Activated T-helper 1 cell treated with anti-CD3 and anti-CD28 coated beads, Interleukin-2, amount 50 U/mL, for 16 hours (primary cell): ENCODE measurements around the gene EXPH5.

Experiments used
- DNase-seq, 2 donors: peaks; one replicate each; pipeline ENCODE4 v3.0.0-alpha.2; 2020; ENCODE audit warnings: low read depth in 1 of 2, low spot score in 1 of 2

EXPH5 gene

DNA sequence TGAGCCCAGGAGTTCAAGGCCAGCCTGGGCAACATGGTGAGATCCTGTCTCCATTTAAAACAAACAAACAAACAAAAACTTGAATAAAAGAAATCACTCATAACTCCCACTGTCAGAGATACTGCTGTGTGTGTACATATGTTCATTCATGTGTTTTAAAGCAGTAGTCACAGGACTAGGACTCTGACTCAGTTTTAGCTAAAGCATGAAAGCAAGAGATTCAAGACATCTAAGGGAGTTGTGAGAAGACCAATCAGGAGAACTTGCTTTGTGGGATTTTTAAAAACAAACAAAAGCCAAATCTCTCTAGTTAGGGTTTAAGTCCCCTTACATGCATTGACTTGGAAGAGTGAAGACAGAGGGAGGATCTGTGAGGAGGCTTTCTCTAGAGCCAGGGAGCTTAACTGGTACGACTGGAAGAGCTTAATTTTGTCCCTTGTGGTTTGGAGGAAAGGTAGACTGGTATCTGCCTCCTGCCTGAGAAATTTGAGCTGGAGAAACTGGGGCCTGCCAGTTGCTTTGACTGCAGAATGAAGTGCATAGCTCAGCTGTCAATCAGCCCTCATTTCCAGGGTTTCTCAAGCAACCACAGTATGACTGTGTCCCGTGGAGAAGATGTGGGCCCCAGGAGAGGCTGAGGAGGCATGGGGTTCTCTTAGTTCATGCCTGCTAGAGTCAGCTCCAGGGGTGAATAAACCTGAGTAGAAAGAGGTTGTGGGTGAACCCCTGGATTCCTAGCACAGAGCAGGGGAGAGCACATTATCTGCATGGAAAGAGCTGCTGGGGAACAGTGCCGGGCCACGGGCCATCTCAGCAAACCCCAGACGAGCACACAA, 30.6 kb downstream of the EXPH5 start:
- DNase-seq, result no peak

DNA sequence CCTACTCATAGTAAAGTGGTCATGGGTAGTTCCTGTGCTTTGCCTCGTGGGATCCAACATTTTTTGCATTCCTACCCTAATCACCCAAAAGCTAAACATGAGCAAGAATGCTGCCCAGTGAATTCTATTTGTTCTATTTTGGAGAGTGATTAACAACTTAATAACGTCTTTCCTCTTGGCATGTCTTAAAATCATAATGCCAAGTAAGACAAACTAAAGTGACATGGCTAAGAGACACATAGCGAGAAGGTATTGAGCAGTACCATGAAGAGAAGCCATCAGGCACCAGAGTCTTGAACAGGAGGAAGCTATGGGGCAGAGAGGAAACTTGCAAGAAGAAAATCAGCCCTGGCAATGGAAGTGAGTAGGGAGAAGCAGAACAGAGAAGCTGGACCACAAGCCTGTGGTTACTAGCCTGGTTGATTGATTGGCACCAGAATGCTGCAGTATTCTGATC, 32.0 kb downstream of the EXPH5 start:
- no peak for DNase-seq

DNA sequence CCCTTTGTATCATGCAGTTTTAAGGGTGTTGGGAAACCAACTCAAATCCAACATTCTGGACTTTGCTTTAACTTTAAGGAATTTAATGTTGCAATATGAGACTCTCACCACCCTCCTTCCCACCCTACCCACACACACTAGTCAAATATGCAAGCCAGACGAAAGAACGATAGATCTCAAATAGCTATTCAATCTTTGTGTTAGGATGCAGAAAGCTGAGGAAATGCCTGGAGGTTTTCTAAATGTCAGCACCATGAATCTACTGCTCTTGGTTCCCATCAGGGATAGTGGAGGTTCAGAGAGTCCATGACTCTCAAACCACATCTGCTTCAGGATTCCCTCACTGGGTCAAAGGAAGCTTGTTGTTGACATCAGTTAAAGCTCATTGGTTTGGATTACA, 33.7 kb downstream of the EXPH5 start:
- no peak for DNase-seq

DNA sequence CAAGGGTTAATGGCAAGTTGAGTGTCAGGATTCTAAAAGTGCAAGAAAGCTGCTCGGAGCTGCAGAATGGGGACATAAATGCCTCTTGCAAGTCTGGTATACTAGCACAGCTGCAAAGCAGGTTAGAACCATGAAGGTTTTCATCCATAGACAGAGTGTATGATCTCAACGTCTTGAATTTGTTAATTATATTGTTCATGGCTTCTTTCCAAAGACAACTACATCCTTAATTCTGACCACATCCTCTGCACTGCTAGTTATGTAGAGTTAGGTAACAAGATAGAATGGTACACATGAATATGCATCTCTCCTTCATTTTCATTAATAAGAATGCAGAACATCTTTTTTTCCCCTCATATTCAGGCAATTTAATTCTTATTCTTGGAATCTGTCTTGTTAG, 34.2 kb downstream of the EXPH5 start:
- no peak for DNase-seq

DNA sequence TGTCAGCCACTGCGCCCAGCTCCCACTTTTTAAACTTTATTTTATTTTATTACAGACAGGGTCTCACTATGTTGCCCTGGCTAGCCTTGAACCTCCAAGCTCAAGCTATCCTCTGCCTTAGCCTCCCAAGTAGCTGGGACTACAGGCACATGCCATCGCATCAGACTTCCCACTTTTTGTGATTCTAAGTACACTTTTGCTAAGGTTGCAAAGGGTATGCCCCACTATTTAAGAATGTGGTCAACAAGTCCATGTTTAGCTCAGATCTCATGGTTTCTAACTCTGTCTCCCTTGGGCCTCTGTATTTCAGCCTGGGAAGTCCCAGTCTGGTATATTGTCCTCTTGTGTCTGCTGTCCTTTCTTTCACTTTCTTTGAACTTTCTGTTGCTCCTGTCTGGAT, 35.3 kb downstream of the EXPH5 start:
- DNase-seq, result no peak

DNA sequence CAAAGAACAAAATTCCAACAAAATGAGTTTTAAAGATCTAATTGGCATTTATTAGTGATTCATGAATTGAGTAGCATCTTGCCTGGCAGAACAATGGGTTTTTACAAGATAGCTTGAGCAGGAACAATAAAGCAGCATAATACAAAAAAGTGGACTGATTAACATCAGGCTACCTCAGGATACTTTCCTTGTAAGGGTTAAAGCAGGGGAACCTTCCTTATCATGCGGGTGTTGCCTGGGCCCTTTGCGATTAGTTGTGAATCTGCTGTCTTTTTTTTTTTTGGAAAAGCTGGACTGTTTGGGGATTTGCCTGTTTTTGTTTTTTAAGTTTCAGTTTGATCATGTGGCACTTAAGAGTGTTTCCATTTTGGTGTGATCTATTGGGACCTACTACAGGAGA, 37.5 kb downstream of the EXPH5 start:
- DNase-seq, result no peak

DNA sequence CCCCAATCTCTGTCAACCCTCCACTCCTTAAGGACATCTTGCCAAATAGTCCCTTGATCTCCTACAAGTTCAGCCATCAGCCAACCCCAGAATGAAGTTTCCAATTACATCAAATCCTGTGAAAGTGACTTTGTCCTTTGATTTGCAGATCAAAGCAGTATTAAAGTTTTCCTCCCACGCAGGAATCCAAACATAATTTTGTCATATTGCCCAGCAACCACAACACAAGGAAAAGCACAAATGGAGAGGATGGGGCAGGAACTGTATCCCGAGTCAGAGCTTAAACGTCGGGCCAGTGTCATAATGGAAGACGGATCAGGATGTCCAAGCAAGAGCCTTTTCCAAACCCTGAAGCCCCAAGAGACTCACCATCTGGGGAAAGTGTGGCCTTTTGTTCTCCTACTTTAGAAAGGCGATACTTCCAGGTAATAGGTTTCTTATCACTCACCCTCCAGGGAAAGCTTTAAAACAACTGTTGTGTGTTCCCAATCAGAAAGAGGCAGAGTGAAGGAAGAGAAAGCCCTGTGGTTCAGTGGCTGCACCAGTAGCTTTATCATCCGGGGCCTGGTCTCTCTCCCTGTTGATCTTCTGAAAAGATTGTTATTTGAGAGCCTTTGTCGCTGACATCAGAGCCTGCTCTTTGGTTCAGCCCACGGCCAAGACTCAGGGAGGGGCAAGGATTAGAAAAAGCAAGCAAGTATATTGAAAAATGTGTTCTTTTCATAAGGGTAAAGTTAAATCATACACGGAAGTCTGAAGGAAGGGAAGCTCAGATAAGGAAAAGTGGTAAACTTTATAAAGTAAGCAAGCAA, 41.7 kb downstream of the EXPH5 start:
- DNase-seq, result no peak

DNA sequence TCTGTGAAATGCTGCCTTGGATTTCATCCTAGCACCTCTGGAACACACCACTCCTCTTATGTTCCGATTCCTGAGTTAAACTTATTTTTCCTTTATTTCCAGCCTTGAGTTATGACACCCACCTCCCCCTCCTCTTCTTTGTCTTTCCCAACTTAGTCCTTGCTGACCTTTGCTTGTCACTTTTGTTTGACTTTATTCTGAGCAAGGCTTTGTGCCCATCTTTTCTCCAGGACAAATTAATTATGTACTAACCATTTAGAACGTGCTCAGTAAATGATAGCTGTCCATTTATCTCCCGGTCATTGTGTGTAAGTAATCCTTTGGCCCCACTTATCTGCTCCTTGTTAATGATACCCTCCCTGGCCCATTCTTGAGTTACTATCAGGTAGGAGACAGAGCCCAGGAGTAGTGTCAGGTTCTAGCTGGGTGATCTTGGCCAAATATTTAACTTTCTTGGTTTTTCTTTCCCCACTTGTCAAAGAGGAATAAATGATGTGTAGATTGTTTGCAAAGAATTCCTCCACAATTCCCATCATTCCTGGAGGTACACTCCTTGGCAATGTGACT, 44.2 kb downstream of the EXPH5 start:
- no peak for DNase-seq

DNA sequence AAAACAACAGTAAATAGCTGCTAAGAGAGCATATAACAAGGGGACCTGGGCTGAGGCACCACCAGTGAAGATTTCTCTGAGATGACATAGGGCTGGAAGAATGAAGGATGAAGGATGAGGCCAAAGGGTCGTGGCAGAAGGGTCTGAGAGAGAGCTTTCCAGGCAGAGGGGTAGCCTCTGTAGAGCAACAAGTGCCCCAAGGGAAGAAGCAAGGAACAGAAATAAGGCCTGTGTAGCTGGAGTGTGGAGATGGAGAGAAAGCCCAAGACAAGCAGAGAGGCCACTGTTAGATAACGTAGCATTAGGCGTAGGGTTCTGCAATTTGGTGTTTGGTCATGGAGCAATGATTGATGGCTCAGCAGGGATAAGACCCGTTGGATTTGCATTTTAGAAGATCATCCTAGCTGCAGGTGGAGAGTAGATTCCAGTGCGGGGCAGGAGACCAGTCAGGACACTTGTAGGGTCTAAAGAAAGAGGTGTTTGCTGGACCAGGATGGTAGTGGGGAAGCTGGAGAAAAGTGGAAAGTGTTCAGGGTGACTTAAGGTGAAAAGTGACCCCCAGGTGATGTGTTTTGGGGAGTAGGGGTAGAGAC, 47.6 kb downstream of the EXPH5 start:
- no peak for DNase-seq

DNA sequence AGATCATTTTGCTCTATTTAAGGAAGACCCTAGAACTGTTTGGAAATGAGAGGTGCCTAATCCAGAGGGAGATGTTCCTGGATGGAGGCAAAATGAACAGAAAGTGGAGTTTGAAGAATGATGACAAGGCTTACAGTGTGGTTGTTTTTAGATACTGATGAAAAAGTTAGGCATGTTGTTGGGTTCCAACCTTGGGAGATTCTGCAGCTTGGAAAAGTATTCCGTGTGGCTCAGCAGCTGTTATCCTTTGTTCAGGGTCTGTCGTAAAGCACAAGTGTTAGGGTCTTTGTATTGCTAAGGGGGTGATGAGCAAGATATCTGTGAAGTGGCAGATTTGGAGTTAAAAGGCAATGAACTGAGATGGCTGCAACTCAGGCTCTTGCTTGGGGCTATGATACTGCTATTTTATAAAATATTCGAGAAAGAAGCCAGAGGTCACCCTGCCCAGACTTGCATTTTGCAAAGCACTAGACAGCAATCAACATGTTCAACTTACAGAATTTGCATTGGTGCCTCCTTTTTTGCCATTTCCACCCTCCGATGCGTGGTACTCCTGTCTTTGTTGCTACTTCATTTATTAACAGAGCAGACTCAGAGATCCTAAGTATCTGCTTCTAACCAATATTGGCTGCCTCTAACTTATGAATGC, 50.1 kb downstream of the EXPH5 start:
- DNase-seq, result no peak

DNA sequence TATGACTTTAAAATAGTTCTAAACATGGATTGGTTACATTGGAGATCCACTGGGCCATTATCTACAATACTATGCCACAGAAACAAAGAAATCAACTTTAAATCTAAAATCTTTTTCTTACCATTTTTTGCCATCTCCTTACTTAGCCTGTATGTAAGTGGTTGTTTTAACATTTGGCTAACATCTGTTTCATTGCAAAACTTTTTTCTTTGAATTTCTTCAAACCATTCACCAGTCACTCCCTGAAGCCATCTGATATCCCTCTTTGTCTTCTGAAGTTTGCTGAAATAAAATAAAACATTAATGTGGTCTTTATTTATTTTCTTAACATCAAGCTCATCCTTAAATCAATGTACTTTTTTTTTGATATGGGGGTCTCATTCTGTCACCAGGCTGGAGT, 52.0 kb downstream of the EXPH5 start:
- DNase-seq, result no peak

DNA sequence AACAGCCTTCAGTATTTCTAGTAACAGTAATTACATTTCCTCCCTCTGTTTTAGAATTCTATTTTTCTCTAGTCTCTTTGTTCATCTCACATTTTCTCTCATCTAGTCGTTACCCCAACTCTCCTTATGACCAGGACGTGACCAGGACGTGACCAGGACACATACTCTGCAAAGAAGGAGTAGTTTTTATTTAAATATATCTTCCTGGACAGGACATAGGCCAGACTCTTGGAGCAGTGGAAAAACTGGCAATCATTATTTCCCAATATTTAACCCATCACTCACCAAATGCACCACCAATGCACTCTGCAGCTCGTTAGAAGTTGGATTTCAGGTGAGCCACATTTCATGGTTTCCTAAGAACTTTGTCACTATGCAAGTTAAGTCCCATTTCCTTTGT, 55.1 kb downstream of the EXPH5 start:
- no peak for DNase-seq

DNA sequence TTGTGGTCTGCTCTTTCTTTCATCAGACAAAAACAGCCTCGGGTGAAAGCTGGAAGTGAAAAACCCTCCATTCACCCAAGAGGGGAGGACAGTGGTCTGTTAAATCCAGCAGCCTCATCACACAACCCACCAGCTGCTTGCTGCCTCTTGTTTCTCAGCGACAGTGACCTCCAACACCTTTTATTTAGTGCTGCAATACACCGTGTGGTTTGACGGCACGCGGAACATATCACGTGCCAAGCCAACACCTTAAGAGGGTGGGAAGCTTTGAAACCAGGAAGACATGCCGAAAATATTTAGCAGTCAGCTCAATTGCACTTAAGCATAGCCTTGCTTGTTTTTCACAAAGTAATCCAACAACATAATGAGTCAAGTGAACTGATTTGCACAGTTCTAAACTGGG, 55.5 kb downstream of the EXPH5 start:
- DNase-seq, result no peak

DNA sequence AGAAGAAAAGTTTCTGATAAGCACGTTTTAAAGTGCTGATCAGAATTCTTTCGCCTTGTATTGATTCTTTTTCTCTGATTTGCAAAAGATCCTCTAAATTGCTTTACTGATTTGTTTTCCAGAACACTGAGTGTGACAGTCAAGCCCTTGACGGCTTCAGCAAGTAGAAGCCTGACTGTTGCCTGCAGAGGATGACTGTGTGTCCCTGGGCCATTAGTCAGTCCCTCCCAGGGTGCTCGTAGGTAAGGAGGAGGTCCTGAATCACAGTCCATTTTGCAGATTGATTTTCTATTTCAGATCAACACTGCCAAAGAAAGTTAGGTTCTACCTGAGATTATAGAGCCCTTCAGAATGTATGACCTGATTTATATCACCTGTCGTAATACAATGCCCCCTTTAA, 56.8 kb downstream of the EXPH5 start:
- DNase-seq, result no peak

DNA sequence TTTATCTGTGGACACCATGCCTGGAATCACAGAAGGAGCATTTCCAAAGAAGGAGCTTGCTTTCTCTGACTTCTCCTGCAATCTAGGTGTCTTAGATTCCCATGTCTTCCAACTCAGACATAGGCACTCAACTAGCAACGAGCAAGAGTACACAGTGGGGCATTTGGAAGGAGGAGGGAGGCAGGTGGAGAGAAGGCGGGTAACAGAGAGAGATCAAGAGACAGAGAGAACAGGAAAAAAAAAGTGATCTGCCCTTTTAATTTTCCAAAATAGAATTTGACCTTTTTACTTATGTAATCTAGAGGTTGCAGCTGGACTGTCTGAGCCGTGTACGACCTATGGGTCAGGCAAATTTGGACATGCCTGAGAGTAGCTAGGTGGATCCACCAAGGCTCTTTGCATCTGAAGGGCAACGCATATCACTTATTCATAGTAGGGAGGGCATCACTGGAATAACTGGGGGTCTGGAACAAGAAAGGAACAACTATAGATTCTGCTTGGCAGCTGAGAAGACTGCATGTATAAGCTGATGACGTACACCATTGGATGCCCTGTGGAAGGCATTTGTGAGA, 58.1 kb downstream of the EXPH5 start:
- no peak for DNase-seq

DNA sequence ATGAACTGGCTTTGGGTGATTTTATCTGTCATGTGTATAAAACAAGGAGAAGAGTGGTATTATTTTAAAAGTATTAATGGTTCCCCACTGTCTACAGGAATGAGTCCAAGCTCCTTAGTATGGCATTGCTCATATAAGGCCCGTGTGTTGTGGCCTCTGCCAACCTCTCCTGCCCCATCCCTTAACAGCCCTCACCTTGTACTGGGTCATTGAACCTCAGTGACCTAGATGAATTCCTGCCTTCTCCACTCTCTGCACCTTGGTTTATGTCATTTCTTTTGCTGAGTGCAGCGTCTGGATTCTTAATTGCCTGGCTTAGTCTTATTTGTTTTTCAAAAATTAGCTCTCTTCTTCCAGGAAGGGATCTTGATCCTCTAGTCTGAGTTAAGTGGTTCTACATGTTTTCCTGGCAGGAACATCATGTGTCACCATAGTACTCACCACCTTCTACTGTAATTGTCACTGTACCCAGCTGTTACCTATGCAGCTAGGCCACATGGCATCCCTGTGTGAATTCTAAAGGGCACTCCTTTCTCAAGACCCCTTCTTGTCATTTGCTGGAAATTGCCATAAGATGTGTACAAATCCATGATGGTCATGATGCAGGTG, 59.2 kb downstream of the EXPH5 start:
- no peak for DNase-seq

DNA sequence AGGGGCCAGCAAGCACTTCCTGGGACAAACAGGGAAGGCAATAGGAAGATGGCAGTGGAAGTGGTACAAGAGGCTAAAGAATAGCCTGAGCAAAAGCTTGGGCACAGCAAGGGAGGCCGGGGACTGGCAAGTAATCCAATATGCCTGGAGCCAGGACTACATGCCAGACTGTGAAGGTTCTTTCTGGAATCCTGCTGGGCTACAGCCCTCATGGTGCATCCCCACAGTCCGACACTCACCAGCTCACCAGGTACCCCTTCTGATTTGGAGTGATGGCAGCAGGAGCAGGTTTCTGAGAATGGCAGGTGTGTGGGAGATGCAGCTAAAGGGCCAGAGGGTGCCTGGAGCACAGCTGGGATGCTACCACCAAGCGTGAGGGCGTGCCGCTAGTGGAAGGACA, 63.1 kb downstream of the EXPH5 start:
- no peak for DNase-seq

DNA sequence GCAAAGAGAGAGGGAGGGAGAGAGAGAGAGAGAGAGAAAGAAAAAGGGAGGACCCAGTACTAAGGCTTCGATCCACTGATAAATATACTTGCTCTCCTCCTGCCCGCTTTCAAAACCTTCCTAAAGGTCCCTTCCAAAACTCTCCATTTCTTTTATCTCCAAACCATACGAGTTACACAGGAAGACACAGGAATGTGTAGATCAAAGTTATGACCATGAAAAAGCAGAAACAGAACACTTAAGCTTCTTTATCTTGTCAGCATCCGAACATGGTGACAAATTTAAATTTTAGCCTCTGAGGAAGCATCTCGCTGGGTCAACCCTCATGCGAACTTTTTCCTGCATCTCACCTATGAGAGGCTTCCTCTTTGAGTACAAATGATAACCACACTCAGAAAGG, 66.2 kb downstream of the EXPH5 start:
- DNase-seq, result no peak

DNA sequence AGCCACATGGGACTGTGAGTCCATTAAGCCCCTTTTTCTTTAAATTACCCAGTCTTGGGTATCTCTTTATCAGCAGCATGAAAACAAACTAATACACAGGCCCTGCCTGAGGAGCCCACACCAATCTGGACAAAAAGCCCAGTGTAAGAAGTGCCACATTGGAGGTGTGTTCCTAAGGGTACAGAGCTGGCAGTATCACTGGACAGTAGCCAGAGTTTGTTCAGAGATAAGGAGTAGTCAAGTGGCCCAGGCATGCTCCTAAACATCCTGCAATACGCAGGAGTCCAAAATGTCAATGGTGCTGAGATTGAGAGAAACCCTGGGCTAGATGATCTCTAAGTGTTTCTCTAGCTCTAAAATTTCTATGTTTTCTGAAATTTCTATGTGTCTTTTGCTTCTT, 68.4 kb downstream of the EXPH5 start:
- DNase-seq, result no peak

DNA sequence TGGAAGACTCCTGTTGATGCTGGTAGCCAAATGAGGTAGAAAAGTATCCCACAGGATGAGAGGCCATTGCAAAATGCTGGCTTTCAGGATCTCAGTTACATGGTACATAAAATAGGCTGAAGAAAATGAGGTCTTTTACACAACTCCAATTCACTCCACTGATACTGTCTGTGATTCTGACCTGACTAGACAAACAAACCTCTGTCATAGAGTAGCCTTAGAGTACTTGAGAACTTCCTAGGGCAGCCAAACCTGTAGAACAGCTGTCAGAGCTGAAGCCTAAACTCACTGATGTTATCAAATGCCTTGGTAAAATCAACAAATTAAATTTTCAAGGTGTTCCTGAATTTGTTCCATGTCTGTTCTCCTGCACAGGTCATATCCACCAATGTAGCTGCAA, 69.1 kb downstream of the EXPH5 start:
- DNase-seq, result no peak

DNA sequence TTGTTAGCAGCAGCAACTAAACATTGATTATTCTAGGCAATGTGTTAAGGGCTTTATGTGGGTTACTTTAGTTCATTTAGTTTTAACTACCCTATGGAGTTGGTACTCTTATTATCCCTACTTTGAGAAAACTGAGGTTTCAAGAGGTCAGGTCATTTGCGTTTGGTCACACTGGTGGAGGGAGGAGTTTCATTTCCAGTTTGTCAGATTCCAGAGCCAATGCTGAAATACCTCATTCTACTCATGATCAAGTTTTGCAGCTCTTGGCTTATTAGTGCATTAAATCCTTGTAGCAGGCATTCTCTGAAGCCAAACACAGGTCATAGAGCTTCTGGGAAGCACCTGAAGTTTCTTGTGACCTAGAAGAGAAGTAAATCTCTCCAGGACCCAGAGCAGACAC, 71.2 kb downstream of the EXPH5 start:
- no peak for DNase-seq
